ENCODE data around the gene ZNF319. TPM values are rescaled to one million over a fixed set of nuclear protein-coding genes. Genes with fewer than 3 reads are reported as not detected.

The ZNF319 gene
- polyA plus RNA-seq, 1 experiment, result 4.7 TPM

- no peak overlapping the region for H3K27ac ChIP-seq (ENCODE audit: low read depth, low read length)
- no peaks in the 10 kb centered on the region; the same call in 1 of the 2 replicates for H3K9me3 ChIP-seq (ENCODE audit: control insufficient read depth, insufficient read depth, low read length)
- ChIA-PET POLR2A (no interaction called here), CTCF (interaction anchor here (1.1 to 1.3 kb wide), 2 partner anchors 11 to 89 kb away, joined by 4 read pairs; no protein-coding TSS in a partner anchor)
- H3K27me3 ChIP-seq (ENCODE audit: control insufficient read depth, insufficient read depth, low read length), result peaks cover 28% of the 10 kb centered on the region
- TF ChIP-seq CTCF (IDR thresholded peaks at IDR 0.05; ENCODE audit: low read depth, low read length), result no peak
- no peak overlapping the region for H3K4me3 ChIP-seq (ENCODE audit: low read depth, low read length)
- DNase-seq (ENCODE audit: low read depth, low spot score), result no peak
Observed at GRCh38 chr16:58032710-58033293, 32.3 kb upstream of the ZNF319 start.

- Histone ChIP-seq H3K27me3 (ENCODE audit: control insufficient read depth, insufficient read depth, low read length) (peaks cover 41% of the 10 kb centered on the region), H3K4me3 (ENCODE audit: low read depth, low read length) (no peak overlapping the region), H3K27ac (ENCODE audit: low read depth, low read length) (no peak overlapping the region), H3K9me3 (ENCODE audit: control insufficient read depth, insufficient read depth, low read length) (no peaks in the 10 kb centered on the region; the same call in 1 of the 2 replicates)
- no peak for DNase-seq (ENCODE audit: low read depth, low spot score)
- ChIA-PET CTCF (no interaction called here), POLR2A (no interaction called here)
- no peak for TF ChIP-seq CTCF (IDR thresholded peaks at IDR 0.05; ENCODE audit: low read depth, low read length)
Observed at GRCh38 chr16:58031016-58031800, 30.7 kb upstream of the ZNF319 start.

GRCh38 chr16:58030136-58030840 lies 29.8 kb upstream of the ZNF319 start:
- no peak for TF ChIP-seq CTCF (IDR thresholded peaks at IDR 0.05; ENCODE audit: low read depth, low read length)
- DNase-seq (ENCODE audit: low read depth, low spot score), result no peak
- H3K4me3 ChIP-seq (ENCODE audit: low read depth, low read length), result no peak overlapping the region
- peaks cover 40% of the 10 kb centered on the region for H3K27me3 ChIP-seq (ENCODE audit: control insufficient read depth, insufficient read depth, low read length)
- no peak overlapping the region for H3K27ac ChIP-seq (ENCODE audit: low read depth, low read length)
- CTCF ChIA-PET, result no interaction called here
- POLR2A ChIA-PET, result no interaction called here
- H3K9me3 ChIP-seq (ENCODE audit: control insufficient read depth, insufficient read depth, low read length), result no peaks in the 10 kb centered on the region; the same call in 1 of the 2 replicates

GRCh38 chr16:58029410-58029809 lies 28.9 kb upstream of the ZNF319 start:
- H3K27me3 ChIP-seq (ENCODE audit: control insufficient read depth, insufficient read depth, low read length), result peaks cover 45% of the 10 kb centered on the region
- H3K4me3 ChIP-seq (ENCODE audit: low read depth, low read length), result no peak overlapping the region
- CTCF ChIA-PET, result interaction anchor here (0.9 kb wide), 1 partner anchor 92 kb away, joined by 4 read pairs; no protein-coding TSS in a partner anchor
- DNase-seq (ENCODE audit: low read depth, low spot score), result no peak
- H3K27ac ChIP-seq (ENCODE audit: low read depth, low read length), result no peak overlapping the region
- TF ChIP-seq CTCF (IDR thresholded peaks at IDR 0.05; ENCODE audit: low read depth, low read length), result no peak
- H3K9me3 ChIP-seq (ENCODE audit: control insufficient read depth, insufficient read depth, low read length), result no peaks in the 10 kb centered on the region; the same call in 1 of the 2 replicates
- POLR2A ChIA-PET, result no interaction called here
